NB4 (cell line): ENCODE measurements around the gene ZBTB20.

ENCODE experiments used
- DNase-seq: peaks from one replicate; pipeline ENCODE4 v3.0.0; 2010; ENCODE audit warnings: low read depth
- H3K4me3 ChIP-seq: one replicate; pipeline ENCODE4 v1.5.1; 2011; ENCODE audit warnings: mild to moderate bottlenecking, low read depth, low read length, moderate library complexity
- CTCF ChIP-seq: IDR thresholded peaks from one replicate; pipeline ENCODE4 v1.5.1; 2012; ENCODE audit warnings: low read depth, low read length
- MAX ChIP-seq: IDR thresholded peaks from 2 replicates; pipeline ENCODE4 v1.6.1; 2011; ENCODE audit warnings: low read depth, low read length
- MYC ChIP-seq: IDR thresholded peaks from 2 replicates; pipeline ENCODE4 v1.6.1; 2011; ENCODE audit warnings: low read depth, low read length
- POLR2A ChIP-seq: IDR thresholded peaks from 2 replicates; pipeline ENCODE4 v1.6.1; 2011; ENCODE audit warnings: mild to moderate bottlenecking; ENCODE audit not compliant: insufficient read length; ENCODE audit errors: extremely low read depth

The ZBTB20 gene

GRCh38 chr3:114374433-114374990 lies 772.6 kb downstream of the ZBTB20 start:
- no peak for DNase-seq
- TF ChIP-seq MAX: no peak
- no peak for TF ChIP-seq CTCF
- no peak for TF ChIP-seq POLR2A
- no peak for TF ChIP-seq MYC
- H3K4me3 ChIP-seq: no peak overlapping the region

GRCh38 chr3:114370537-114371174 lies 776.4 kb downstream of the ZBTB20 start:
- DNase-seq: no peak
- no peak for TF ChIP-seq POLR2A
- peak; percentile 21 for TF ChIP-seq CTCF
- no peak for TF ChIP-seq MYC
- H3K4me3 ChIP-seq: no peak overlapping the region

- TF ChIP-seq CTCF (no peak), MAX (no peak), POLR2A (no peak), MYC (no peak)
- no peak overlapping the region for H3K4me3 ChIP-seq
Observed at GRCh38 chr3:114365909-114366308, 781.2 kb downstream of the ZBTB20 start.

GRCh38 chr3:114364806-114365654 lies 782.1 kb downstream of the ZBTB20 start:
- TF ChIP-seq POLR2A (no peak), CTCF (no peak), MAX (no peak), MYC (no peak)
- no peak for DNase-seq
- no peak overlapping the region for H3K4me3 ChIP-seq

More at GRCh38 chr3:114365909-114366308, 781.2 kb downstream of the ZBTB20 start:
- DNase-seq: no peak

GRCh38 chr3:114363554-114364202 lies 783.4 kb downstream of the ZBTB20 start:
- no peak for DNase-seq
- TF ChIP-seq MAX: no peak
- no peak for TF ChIP-seq POLR2A
- TF ChIP-seq MYC: no peak
- no peak for TF ChIP-seq CTCF
- H3K4me3 ChIP-seq: no peak overlapping the region
